HG03342 (cell line): ENCODE results near the gene ATP6V1G1.
A peak's percentile ranks its signal among the peaks of the same experiment; 100 is the strongest.
"Not testable (repeated sequence)": the region's sequence is repeated elsewhere in the genome, so short reads cannot be mapped to it uniquely, and the experiment has no call there.

Source experiments
- ATAC-seq: cut with Tn5 transposase; IDR thresholded peaks from one replicate; pipeline ENCODE4 v1.9.1; 2021; ENCODE audit warnings: mild to moderate bottlenecking, moderate library complexity; ENCODE audit not compliant: unreplicated experiment

The ATP6V1G1 gene

GRCh38 chr9:114576779-114577178, 10.8 kb upstream of the ATP6V1G1 start:
- ATAC-seq, result not testable (repeated sequence)

GRCh38 chr9:114578134-114578533, 9.4 kb upstream of the ATP6V1G1 start:
- ATAC-seq, result not testable (repeated sequence)

GRCh38 chr9:114580609-114581193, 6.9 kb upstream of the ATP6V1G1 start:
- no peak for ATAC-seq

- no peak for ATAC-seq
These were observed 4.0 kb upstream of the ATP6V1G1 start for GRCh38 chr9:114583371-114584155.

GRCh38 chr9:114588210-114588609, 641 bp downstream of the ATP6V1G1 start:
- no peak for ATAC-seq

GRCh38 chr9:114588651-114589526, 1.3 kb downstream of the ATP6V1G1 start:
- ATAC-seq, result no peak

GRCh38 chr9:114590328-114590727, 2.8 kb downstream of the ATP6V1G1 start:
- ATAC-seq, result no peak

- no peak for ATAC-seq
These were observed 3.8 kb downstream of the ATP6V1G1 start for GRCh38 chr9:114591291-114591787.

GRCh38 chr9:114591849-114592248, 4.3 kb downstream of the ATP6V1G1 start:
- no peak for ATAC-seq

GRCh38 chr9:114592356-114592755, 4.8 kb downstream of the ATP6V1G1 start:
- ATAC-seq, result no peak

- ATAC-seq, result no peak
These were observed 6.6 kb downstream of the ATP6V1G1 start for GRCh38 chr9:114594136-114594535.

- not testable (repeated sequence) for ATAC-seq
These were observed 13.1 kb downstream of the ATP6V1G1 start for GRCh38 chr9:114600502-114601248.

- ATAC-seq, result not testable (repeated sequence)
These were observed 14.2 kb downstream of the ATP6V1G1 start for GRCh38 chr9:114601787-114602186.

- no peak for ATAC-seq
These were observed 15.1 kb downstream of the ATP6V1G1 start for GRCh38 chr9:114602620-114603019.

- ATAC-seq, result no peak
These were observed 15.7 kb downstream of the ATP6V1G1 start for GRCh38 chr9:114603248-114603647.

- ATAC-seq, result no peak
These were observed 17.4 kb downstream of the ATP6V1G1 start for GRCh38 chr9:114604989-114605388.

GRCh38 chr9:114606068-114606467, 18.5 kb downstream of the ATP6V1G1 start:
- no peak for ATAC-seq

- no peak for ATAC-seq
These were observed 19.1 kb downstream of the ATP6V1G1 start for GRCh38 chr9:114606597-114607207.

- peak; percentile 39 for ATAC-seq
These were observed 20.3 kb downstream of the ATP6V1G1 start for GRCh38 chr9:114607671-114608524.
